Stimulated activated CD8-positive, alpha-beta memory T cell treated with anti-CD3 and anti-CD28 coated beads, Interleukin-4, amount 100 ng/mL, for 24 hours (primary cell): ENCODE data around the gene SLC2A13.
"Not testable (repeated sequence)": the region's sequence is repeated elsewhere in the genome, so short reads cannot be mapped to it uniquely, and the experiment has no call there.

Source experiments
- DNase-seq: peaks from one replicate; pipeline ENCODE4 v3.0.0-alpha.2; 2020; ENCODE audit warnings: low read depth

SLC2A13 gene

GRCh38 chr12:39923364-39923763 is 182.5 kb downstream of the SLC2A13 start:
- DNase-seq = no peak

- DNase-seq = not testable (repeated sequence)
These were observed 183.3 kb downstream of the SLC2A13 start for GRCh38 chr12:39922598-39922997.

GRCh38 chr12:39920647-39921046 is 185.2 kb downstream of the SLC2A13 start:
- DNase-seq = no peak

- DNase-seq = no peak
These were observed 185.7 kb downstream of the SLC2A13 start for GRCh38 chr12:39920222-39920621.

GRCh38 chr12:39919790-39920189 is 186.1 kb downstream of the SLC2A13 start:
- no peak for DNase-seq

- DNase-seq = no peak
These were observed 190.6 kb downstream of the SLC2A13 start for GRCh38 chr12:39915249-39915648.

- DNase-seq = no peak
These were observed 193.5 kb downstream of the SLC2A13 start for GRCh38 chr12:39912211-39912980.

- no peak for DNase-seq
These were observed 199.6 kb downstream of the SLC2A13 start for GRCh38 chr12:39906237-39906636.

- no peak for DNase-seq
These were observed 200.7 kb downstream of the SLC2A13 start for GRCh38 chr12:39905152-39905551.

GRCh38 chr12:39902821-39903220 is 203.1 kb downstream of the SLC2A13 start:
- DNase-seq = no peak

GRCh38 chr12:39897315-39897714 is 208.6 kb downstream of the SLC2A13 start:
- DNase-seq = no peak

GRCh38 chr12:39893388-39893787 is 212.5 kb downstream of the SLC2A13 start:
- DNase-seq = not testable (repeated sequence)

- no peak for DNase-seq
These were observed 213.7 kb downstream of the SLC2A13 start for GRCh38 chr12:39892146-39892545.

- DNase-seq = no peak
These were observed 218.0 kb downstream of the SLC2A13 start for GRCh38 chr12:39887856-39888255.

- DNase-seq = no peak
These were observed 219.8 kb downstream of the SLC2A13 start for GRCh38 chr12:39886106-39886505.

- DNase-seq = no peak
These were observed 221.2 kb downstream of the SLC2A13 start for GRCh38 chr12:39884616-39885125.

GRCh38 chr12:39883411-39883810 is 222.5 kb downstream of the SLC2A13 start:
- DNase-seq = no peak

GRCh38 chr12:39878753-39879152 is 227.1 kb downstream of the SLC2A13 start:
- DNase-seq = no peak

- no peak for DNase-seq
These were observed 230.2 kb downstream of the SLC2A13 start for GRCh38 chr12:39875721-39876120.

GRCh38 chr12:39874785-39875184 is 231.1 kb downstream of the SLC2A13 start:
- no peak for DNase-seq

- DNase-seq = no peak
These were observed 232.8 kb downstream of the SLC2A13 start for GRCh38 chr12:39873065-39873464.

GRCh38 chr12:39872425-39872824 is 233.5 kb downstream of the SLC2A13 start:
- DNase-seq = no peak

GRCh38 chr12:39868328-39868725 is 237.6 kb downstream of the SLC2A13 start:
- DNase-seq = no peak
